Right renal cortex interstitium (tissue), 3 donors: Measurements from ENCODE around the gene USP31. TPM values are rescaled to one million over a fixed set of nuclear protein-coding genes. Genes with fewer than 3 reads are reported as not detected.

Source experiments
- DNase-seq, 3 donors: peaks; one replicate each; pipeline ENCODE4 v3.0.0-alpha.2; 2013; ENCODE audit warnings: low read depth in 3 of 3, low spot score in 2 of 3
- polyA plus RNA-seq, 3 donors: library from polyadenylated mRNA; unstranded; fragments of 120-200 nt; gene quantifications; one replicate each; pipeline ENCODE4 v1.2.1, GENCODE V29; 2013; ENCODE audit not compliant: insufficient read length in 3 of 3

USP31 gene
- 1 to 10 TPM; 5.7 to 6.3 (median 6.1) TPM for polyA plus RNA-seq

GRCh38 chr16:23149267-23149992, at the start of gene USP31:
Gene USP31 (minus strand): TSS chr16:23149452. CDS start chr16:23149270, 182 bp downstream.
- peak; percentile 65 to 87 (median 81) for DNase-seq

GRCh38 chr16:23196539-23196938, 47.3 kb upstream of the USP31 start:
- DNase-seq, result no peak

- DNase-seq, result no peak
These were observed 46.2 kb upstream of the USP31 start for GRCh38 chr16:23195366-23195978.

GRCh38 chr16:23194497-23195221, 45.4 kb upstream of the USP31 start:
- DNase-seq, result no peak

- DNase-seq, result no peak
These were observed 39.7 kb upstream of the USP31 start for GRCh38 chr16:23188911-23189310.

- DNase-seq, result no peak
These were observed 38.1 kb upstream of the USP31 start for GRCh38 chr16:23187341-23187740.

GRCh38 chr16:23186171-23186570, 36.9 kb upstream of the USP31 start:
- no peak for DNase-seq

- DNase-seq, result no peak
These were observed 36.4 kb upstream of the USP31 start for GRCh38 chr16:23185656-23186055.

GRCh38 chr16:23183543-23183862, 34.3 kb upstream of the USP31 start:
- no peak for DNase-seq

GRCh38 chr16:23182679-23183542, 33.7 kb upstream of the USP31 start, which contains the start of gene SCNN1G:
Gene SCNN1G (plus strand): TSS chr16:23182745. CDS start chr16:23186272, 3,527 bp downstream.
- DNase-seq, result no peak

- peak in 1 of 3 donors; percentile 34 for DNase-seq
These were observed 33.0 kb upstream of the USP31 start for GRCh38 chr16:23182206-23182678.

- DNase-seq, result no peak
These were observed 32.3 kb upstream of the USP31 start for GRCh38 chr16:23181506-23181905.

- DNase-seq, result no peak
These were observed 26.4 kb upstream of the USP31 start for GRCh38 chr16:23175651-23176050.

GRCh38 chr16:23174622-23175021, 25.4 kb upstream of the USP31 start:
- no peak for DNase-seq

- DNase-seq, result no peak
These were observed 23.7 kb upstream of the USP31 start for GRCh38 chr16:23172994-23173393.

- DNase-seq, result no peak
These were observed 23.3 kb upstream of the USP31 start for GRCh38 chr16:23172583-23172982.

- no peak for DNase-seq
These were observed 15.5 kb upstream of the USP31 start for GRCh38 chr16:23164736-23165135.

- no peak for DNase-seq
These were observed 14.7 kb upstream of the USP31 start for GRCh38 chr16:23163921-23164320.

GRCh38 chr16:23160574-23160973, 11.3 kb upstream of the USP31 start:
- no peak for DNase-seq

- DNase-seq, result no peak
These were observed 10.8 kb upstream of the USP31 start for GRCh38 chr16:23160082-23160481.

- no peak for DNase-seq
These were observed 8.9 kb upstream of the USP31 start for GRCh38 chr16:23158114-23158513.
